ENCODE results near the gene MEGF11.

GRCh38 chr15:65893060-65893459 is 360.5 kb downstream of the MEGF11 start:
- TF ChIP-seq POLR2A (IDR thresholded peaks at IDR 0.05) = no peak
- TF ChIP-seq EP300 (IDR thresholded peaks at IDR 0.05) = no peak
